Neural progenitor cell (in vitro differentiated cells): ENCODE data around the gene S100G.

ENCODE experiments used
- EZH2 ChIP-seq: fragments of 200-600 bp; sonication (generic); IDR thresholded peaks from 2 replicates; pipeline ENCODE4 v1.6.1; 2017; ENCODE audit warnings: antibody characterized with exemption, mild to moderate bottlenecking, moderate library complexity
- EZH2phosphoT487 ChIP-seq: fragments of 200-600 bp; sonication (generic); IDR thresholded peaks from 2 replicates; pipeline ENCODE4 v1.6.1; 2017; ENCODE audit warnings: antibody characterized with exemption
- TF ChIP-seq, protein P1 (sequence below): fragments of 200-600 bp; sonication (generic); IDR thresholded peaks from 2 replicates; pipeline ENCODE4 v1.5.1; 2017; ENCODE audit warnings: antibody characterized with exemption, mild to moderate bottlenecking

DNA sequence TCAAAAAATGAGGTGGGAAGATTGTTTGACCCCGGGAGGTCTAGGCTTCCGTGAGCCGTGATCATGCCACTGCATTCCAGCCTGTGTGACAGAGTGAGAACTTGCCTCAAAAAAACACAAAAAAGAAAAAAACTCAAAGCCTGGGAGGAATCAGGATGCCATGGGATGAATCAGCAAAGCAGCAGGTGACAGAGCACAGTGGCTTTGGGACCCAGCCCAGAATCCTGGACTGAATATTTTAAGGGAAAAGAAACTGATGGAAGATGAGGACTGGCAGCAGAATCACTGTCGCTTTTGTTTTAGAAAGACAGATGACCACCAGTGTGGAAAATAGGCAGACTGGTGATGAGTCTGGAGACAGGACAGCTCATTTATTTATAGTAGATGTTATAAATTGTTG lies 16.6 kb downstream of the S100G start:
- TF ChIP-seq, protein P1, sequence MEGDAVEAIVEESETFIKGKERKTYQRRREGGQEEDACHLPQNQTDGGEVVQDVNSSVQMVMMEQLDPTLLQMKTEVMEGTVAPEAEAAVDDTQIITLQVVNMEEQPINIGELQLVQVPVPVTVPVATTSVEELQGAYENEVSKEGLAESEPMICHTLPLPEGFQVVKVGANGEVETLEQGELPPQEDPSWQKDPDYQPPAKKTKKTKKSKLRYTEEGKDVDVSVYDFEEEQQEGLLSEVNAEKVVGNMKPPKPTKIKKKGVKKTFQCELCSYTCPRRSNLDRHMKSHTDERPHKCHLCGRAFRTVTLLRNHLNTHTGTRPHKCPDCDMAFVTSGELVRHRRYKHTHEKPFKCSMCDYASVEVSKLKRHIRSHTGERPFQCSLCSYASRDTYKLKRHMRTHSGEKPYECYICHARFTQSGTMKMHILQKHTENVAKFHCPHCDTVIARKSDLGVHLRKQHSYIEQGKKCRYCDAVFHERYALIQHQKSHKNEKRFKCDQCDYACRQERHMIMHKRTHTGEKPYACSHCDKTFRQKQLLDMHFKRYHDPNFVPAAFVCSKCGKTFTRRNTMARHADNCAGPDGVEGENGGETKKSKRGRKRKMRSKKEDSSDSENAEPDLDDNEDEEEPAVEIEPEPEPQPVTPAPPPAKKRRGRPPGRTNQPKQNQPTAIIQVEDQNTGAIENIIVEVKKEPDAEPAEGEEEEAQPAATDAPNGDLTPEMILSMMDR: no peak
- no peak for TF ChIP-seq EZH2
- no peak for TF ChIP-seq EZH2phosphoT487
